Ovary (tissue), 3 donors: ENCODE measurements around the gene PXYLP1.

Source experiments
- EP300 ChIP-seq: sonication (generic); formaldehyde crosslinking; IDR thresholded peaks from one replicate; pipeline ENCODE4 v1.6.1; 2017; ENCODE audit warnings: antibody characterized with exemption
- POLR2A ChIP-seq: fragments of 450-650 bp; IDR thresholded peaks from one replicate; pipeline ENCODE4 v1.6.1; 2017; ENCODE audit warnings: antibody characterized with exemption, mild to moderate bottlenecking, moderate library complexity
- TF ChIP-seq, protein P1 (sequence below), 3 donors: fragments of 450-650 bp in 2 of 3; fragments of 200-600 bp in 1 of 3; IDR thresholded peaks; one replicate each; pipeline versions ENCODE4 v1.5.1 to v1.8.0; 2016 to 2022; ENCODE audit warnings: antibody characterized with exemption in 3 of 3, mild to moderate bottlenecking in 1 of 3
- donor health status: DM: no; HTN: no; CAD: no.

DNA sequence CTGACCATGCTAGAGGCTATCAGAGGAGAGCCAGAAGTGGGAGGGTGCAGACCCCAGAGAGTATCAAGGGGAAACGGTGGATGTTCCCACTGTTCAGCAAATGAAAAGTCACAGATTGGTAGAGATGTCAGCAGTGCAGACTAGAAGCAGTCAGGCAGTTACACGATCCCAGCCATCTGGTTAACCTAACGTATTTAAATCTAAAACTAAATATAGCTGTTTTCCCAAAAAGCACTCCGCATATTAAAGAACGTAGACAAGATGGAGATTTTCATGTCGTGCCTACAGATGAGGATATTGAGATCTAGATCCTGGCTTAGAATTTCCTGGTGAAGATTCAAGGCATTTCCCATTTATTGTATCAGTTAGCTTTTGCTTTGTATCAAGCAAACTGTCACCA, 25.2 kb downstream of the PXYLP1 start:
- no peak for TF ChIP-seq EP300
- TF ChIP-seq POLR2A: no peak
- TF ChIP-seq, protein P1, sequence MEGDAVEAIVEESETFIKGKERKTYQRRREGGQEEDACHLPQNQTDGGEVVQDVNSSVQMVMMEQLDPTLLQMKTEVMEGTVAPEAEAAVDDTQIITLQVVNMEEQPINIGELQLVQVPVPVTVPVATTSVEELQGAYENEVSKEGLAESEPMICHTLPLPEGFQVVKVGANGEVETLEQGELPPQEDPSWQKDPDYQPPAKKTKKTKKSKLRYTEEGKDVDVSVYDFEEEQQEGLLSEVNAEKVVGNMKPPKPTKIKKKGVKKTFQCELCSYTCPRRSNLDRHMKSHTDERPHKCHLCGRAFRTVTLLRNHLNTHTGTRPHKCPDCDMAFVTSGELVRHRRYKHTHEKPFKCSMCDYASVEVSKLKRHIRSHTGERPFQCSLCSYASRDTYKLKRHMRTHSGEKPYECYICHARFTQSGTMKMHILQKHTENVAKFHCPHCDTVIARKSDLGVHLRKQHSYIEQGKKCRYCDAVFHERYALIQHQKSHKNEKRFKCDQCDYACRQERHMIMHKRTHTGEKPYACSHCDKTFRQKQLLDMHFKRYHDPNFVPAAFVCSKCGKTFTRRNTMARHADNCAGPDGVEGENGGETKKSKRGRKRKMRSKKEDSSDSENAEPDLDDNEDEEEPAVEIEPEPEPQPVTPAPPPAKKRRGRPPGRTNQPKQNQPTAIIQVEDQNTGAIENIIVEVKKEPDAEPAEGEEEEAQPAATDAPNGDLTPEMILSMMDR (IDR thresholded peaks at IDR 0.05): no peak
